Stimulated activated memory B cell treated with anti-CD40 and anti-IgM and Interleukin-4, amounts not matched to agents 10 μg/mL and 1 μg/mL and 100 μg/mL, for 72 hours (primary cell): Measurements from ENCODE around the gene KCNF1.

Experiments
- ATAC-seq: fragments of 150-1000 bp; cut with Tn5 transposase; 2 replicates; pipeline ENCODE4 v1.10.0; 2021
- H3K27ac Mint-ChIP-seq: one replicate; pipeline ENCODE4 v1.8.0; 2022; ENCODE audit warnings: mild to moderate bottlenecking, mixed read lengths
- H3K27me3 Mint-ChIP-seq: one replicate; pipeline ENCODE4 v1.8.0; 2022; ENCODE audit warnings: mixed read lengths
- H3K36me3 Mint-ChIP-seq: one replicate; pipeline ENCODE4 v1.8.0; 2022; ENCODE audit warnings: mixed read lengths
- H3K4me1 Mint-ChIP-seq: one replicate; pipeline ENCODE4 v1.8.0; 2022; ENCODE audit warnings: mixed read lengths
- H3K4me3 Mint-ChIP-seq: one replicate; pipeline ENCODE4 v1.8.0; 2022; ENCODE audit warnings: mild to moderate bottlenecking, moderate library complexity, mixed read lengths
- H3K9me3 Mint-ChIP-seq: one replicate; pipeline ENCODE4 v1.8.0; 2022; ENCODE audit warnings: mixed read lengths

Gene KCNF1

GRCh38 chr2:10919410-10919770, 7.7 kb downstream of the KCNF1 start:
- no peak for ATAC-seq
- no peak overlapping the region for H3K4me3 Mint-ChIP-seq
- H3K27ac Mint-ChIP-seq = no peak overlapping the region
- H3K4me1 Mint-ChIP-seq = peaks cover 8% of the 10 kb centered on the region
- no peaks in the 10 kb centered on the region for H3K9me3 Mint-ChIP-seq
- H3K36me3 Mint-ChIP-seq = no peaks in the 10 kb centered on the region
- H3K27me3 Mint-ChIP-seq = peaks cover 68% of the 10 kb centered on the region

DNA sequence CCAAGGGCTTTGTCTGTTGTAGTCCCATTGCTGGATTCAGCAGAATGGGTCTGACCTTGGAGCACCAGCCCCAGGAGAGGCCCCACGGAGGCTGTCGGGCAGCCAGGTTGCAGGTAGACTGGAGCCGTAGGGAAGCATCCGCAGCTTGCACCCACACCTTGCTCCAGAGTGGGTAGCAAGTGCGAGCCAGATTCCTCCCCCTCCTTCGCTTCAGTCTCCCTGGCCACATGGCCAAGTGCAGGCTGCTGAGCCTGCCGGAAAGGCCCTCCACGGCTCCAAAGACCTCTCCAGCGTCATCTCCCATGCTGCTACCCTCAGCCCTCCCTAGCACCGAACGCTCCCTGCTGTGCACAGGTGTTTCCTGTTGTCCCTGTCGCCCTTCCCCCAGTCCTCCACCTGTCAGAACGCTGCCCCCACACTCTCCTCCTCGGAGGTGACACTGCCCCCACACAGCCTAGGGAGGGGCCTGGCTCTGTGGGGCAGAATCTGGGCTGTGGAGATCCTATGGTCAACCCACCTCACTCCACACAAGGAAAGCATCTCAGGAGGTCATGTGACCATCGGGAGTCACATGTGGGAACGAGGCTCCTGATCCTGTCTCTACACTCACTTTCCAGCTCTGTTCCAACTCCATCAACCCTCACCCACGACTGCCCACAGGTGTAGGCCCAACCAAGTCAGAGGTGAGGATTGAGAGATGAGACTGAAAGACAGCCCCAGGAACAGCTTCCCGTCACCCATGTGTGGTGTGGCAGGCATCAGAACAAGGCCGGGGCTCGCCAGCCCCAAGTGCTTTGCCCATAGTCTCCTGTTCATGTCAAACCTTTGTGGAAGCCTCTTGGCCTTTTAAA, 8.3 kb downstream of the KCNF1 start:
- Mint-ChIP-seq H3K9me3 (no peaks in the 10 kb centered on the region), H3K4me1 (peaks cover 8% of the 10 kb centered on the region), H3K27me3 (peaks cover 62% of the 10 kb centered on the region), H3K27ac (no peak overlapping the region), H3K36me3 (no peaks in the 10 kb centered on the region), H3K4me3 (no peak overlapping the region)
- no peak for ATAC-seq

GRCh38 chr2:10920764-10921388, 9.1 kb downstream of the KCNF1 start:
- Mint-ChIP-seq H3K9me3 (no peaks in the 10 kb centered on the region), H3K4me3 (no peak overlapping the region), H3K27me3 (peaks cover 55% of the 10 kb centered on the region), H3K27ac (no peak overlapping the region), H3K36me3 (no peaks in the 10 kb centered on the region), H3K4me1 (peaks cover 8% of the 10 kb centered on the region)
- no peak for ATAC-seq

DNA sequence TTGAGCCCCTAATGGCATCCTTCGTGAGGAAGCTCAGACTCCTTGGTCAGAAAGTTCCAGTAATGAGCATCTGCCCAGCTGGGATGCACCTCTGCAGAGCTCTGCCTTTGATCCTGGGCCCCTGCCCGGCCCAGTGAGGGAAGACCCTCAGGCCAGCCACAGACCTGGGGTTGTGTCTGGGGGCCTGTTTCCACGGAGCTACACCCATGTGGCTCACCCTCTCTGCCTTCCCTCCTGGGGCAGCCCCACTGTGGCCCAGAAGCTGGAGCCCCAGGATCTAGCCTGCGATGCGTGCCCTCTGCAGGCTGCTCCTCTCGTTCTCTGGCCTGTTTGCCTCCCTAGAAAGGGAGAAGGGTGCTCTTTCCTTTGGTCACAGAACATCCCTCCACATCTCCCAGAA, 9.8 kb downstream of the KCNF1 start:
- Mint-ChIP-seq H3K4me1 (peaks cover 8% of the 10 kb centered on the region), H3K4me3 (no peak overlapping the region), H3K27me3 (peaks cover 55% of the 10 kb centered on the region), H3K27ac (no peak overlapping the region), H3K36me3 (no peaks in the 10 kb centered on the region), H3K9me3 (no peaks in the 10 kb centered on the region)
- ATAC-seq = no peak

- H3K27ac Mint-ChIP-seq = no peak overlapping the region
- no peak for ATAC-seq
- H3K4me1 Mint-ChIP-seq = peaks cover 8% of the 10 kb centered on the region
- no peak overlapping the region for H3K4me3 Mint-ChIP-seq
- no peaks in the 10 kb centered on the region for H3K9me3 Mint-ChIP-seq
- H3K27me3 Mint-ChIP-seq = peaks cover 54% of the 10 kb centered on the region
- H3K36me3 Mint-ChIP-seq = no peaks in the 10 kb centered on the region
Observed at GRCh38 chr2:10922307-10923007, 10.7 kb downstream of the KCNF1 start.

GRCh38 chr2:10923008-10923375, 11.3 kb downstream of the KCNF1 start:
- H3K4me3 Mint-ChIP-seq = no peak overlapping the region
- peaks cover 8% of the 10 kb centered on the region for H3K4me1 Mint-ChIP-seq
- H3K27me3 Mint-ChIP-seq = peaks cover 54% of the 10 kb centered on the region
- no peak for ATAC-seq
- no peak overlapping the region for H3K27ac Mint-ChIP-seq
- H3K9me3 Mint-ChIP-seq = no peaks in the 10 kb centered on the region
- H3K36me3 Mint-ChIP-seq = no peaks in the 10 kb centered on the region

GRCh38 chr2:10923965-10924364, 12.2 kb downstream of the KCNF1 start:
- Mint-ChIP-seq H3K36me3 (no peaks in the 10 kb centered on the region), H3K9me3 (no peaks in the 10 kb centered on the region), H3K4me3 (no peak overlapping the region), H3K27ac (no peak overlapping the region), H3K4me1 (peaks cover 8% of the 10 kb centered on the region), H3K27me3 (peaks cover 50% of the 10 kb centered on the region)
- ATAC-seq = no peak

DNA sequence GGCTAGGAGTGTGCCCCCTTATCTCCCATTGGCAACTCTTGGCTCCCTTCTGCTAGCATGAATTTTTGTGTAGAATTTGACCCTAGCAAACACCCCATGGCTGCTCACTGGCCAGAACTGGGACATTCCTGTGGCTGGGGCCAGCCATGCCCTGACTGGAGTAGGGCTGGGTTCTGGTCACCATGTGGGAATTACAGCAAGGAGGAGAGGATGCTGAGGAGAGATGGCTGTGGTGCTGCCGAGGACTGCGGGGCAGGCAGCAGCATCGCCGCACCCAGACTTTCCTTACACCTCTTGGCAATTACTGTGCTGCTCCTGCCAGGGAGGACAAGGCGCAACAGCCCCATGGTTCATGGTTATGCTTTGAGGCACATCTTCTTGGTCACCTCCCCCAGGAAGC, 12.7 kb downstream of the KCNF1 start:
- Mint-ChIP-seq H3K27ac (no peak overlapping the region), H3K36me3 (no peaks in the 10 kb centered on the region), H3K27me3 (peaks cover 46% of the 10 kb centered on the region), H3K4me3 (no peak overlapping the region), H3K9me3 (no peaks in the 10 kb centered on the region), H3K4me1 (peaks cover 8% of the 10 kb centered on the region)
- no peak for ATAC-seq

DNA sequence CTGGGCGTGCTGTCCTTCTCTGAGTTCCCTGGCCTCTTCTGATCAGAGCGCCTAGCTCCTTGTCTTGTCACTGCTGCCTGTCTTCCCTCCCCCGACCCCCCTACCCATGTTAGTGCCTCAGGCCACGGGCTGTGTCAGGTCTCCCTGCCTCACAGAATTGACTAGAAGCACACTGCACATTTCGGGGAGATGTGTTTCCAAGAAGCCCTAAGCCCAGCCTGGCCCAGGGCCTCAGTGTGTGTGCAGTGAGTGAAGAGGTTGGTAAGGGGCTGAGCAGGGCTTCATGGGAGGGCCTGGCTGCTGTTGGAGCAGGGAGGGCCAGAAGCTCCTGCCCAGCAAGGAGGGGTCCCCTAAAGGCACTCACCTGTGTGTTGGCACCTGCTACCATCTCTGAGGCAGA, 13.1 kb downstream of the KCNF1 start:
- Mint-ChIP-seq H3K27ac (no peak overlapping the region), H3K4me3 (no peak overlapping the region), H3K36me3 (no peaks in the 10 kb centered on the region), H3K9me3 (no peaks in the 10 kb centered on the region), H3K27me3 (peaks cover 42% of the 10 kb centered on the region), H3K4me1 (peaks cover 7% of the 10 kb centered on the region)
- no peak for ATAC-seq

- no peaks in the 10 kb centered on the region for H3K36me3 Mint-ChIP-seq
- H3K27ac Mint-ChIP-seq = no peak overlapping the region
- no peaks in the 10 kb centered on the region for H3K9me3 Mint-ChIP-seq
- H3K4me1 Mint-ChIP-seq = no peaks in the 10 kb centered on the region
- no peak for ATAC-seq
- no peak overlapping the region for H3K4me3 Mint-ChIP-seq
- H3K27me3 Mint-ChIP-seq = peaks cover 33% of the 10 kb centered on the region
Observed at GRCh38 chr2:10926191-10926820, 14.6 kb downstream of the KCNF1 start.

DNA sequence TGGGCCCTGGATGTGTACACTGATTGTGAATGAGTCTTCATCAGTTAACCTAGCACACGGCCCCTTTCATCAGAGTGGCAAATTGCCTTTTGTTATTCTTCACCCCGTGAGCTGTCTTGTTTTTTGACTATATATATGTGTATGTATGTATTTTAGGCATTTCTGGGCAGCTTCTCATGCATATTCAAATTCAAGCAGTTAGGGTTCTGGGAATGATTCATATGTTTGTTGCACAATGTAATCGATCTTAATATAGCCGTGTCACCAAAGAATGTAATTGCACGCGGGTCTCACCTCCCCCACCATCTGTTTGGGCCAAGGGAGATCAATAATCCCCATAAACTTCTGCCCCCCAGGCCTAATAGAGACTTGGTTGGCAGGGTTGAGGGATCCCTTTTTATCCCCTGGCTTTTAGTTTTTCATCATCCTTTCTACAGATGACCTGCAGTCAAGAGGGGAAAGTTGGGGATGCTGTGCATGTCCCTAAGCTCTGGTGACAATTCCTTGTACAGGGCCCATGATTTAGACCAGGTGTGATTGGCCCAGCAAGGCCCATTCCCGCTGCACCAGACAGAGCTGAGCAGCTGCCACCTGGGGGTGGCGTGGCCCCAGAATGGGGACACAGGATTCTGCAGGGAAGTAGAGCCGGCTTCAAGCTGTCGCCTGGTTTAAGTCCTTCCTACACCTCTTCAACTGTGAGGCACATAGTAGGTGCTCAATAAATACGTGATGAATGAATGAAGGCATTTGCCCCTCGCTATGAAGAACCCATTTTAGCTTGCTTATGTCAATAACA, 19.2 kb downstream of the KCNF1 start:
- Mint-ChIP-seq H3K9me3 (no peaks in the 10 kb centered on the region), H3K27ac (no peak overlapping the region), H3K36me3 (no peaks in the 10 kb centered on the region), H3K4me3 (no peak overlapping the region), H3K4me1 (no peaks in the 10 kb centered on the region), H3K27me3 (peaks cover 53% of the 10 kb centered on the region)
- ATAC-seq = no peak

GRCh38 chr2:10931710-10932255, 20.0 kb downstream of the KCNF1 start:
- no peak overlapping the region for H3K4me3 Mint-ChIP-seq
- no peaks in the 10 kb centered on the region for H3K36me3 Mint-ChIP-seq
- peaks cover 52% of the 10 kb centered on the region for H3K27me3 Mint-ChIP-seq
- no peak overlapping the region for H3K27ac Mint-ChIP-seq
- no peaks in the 10 kb centered on the region for H3K9me3 Mint-ChIP-seq
- no peaks in the 10 kb centered on the region for H3K4me1 Mint-ChIP-seq
- ATAC-seq = no peak

GRCh38 chr2:10932345-10933151, 20.8 kb downstream of the KCNF1 start:
- H3K27ac Mint-ChIP-seq = no peak overlapping the region
- H3K36me3 Mint-ChIP-seq = no peaks in the 10 kb centered on the region
- H3K4me3 Mint-ChIP-seq = no peak overlapping the region
- peaks cover 52% of the 10 kb centered on the region for H3K27me3 Mint-ChIP-seq
- no peaks in the 10 kb centered on the region for H3K9me3 Mint-ChIP-seq
- no peak for ATAC-seq
- H3K4me1 Mint-ChIP-seq = no peaks in the 10 kb centered on the region

DNA sequence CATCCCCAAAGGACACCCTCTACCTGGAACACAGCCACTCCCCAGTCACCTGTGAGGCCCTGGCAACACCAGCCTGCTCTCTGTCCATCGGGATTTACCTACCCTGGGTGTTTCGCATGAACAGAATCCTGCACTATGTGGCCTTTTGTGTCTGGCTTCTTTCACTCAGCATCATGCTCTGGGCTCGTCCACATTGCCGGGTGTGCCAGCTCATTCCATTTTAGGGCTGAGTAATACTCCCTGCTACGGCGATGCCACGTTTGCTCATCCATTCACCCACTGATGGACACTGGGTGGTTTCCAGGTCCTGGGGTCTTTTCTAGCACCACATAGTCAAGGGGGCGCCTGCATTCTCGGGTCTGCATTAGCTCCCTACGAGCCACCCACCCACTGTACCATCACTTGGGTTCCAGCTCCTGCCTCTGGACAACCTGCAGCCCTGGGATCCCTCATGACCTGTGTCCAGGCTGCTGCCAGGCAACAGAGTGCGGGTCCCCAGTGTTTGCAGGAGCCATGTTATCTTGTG, 22.0 kb downstream of the KCNF1 start:
- H3K27me3 Mint-ChIP-seq = peaks cover 52% of the 10 kb centered on the region
- no peak overlapping the region for H3K27ac Mint-ChIP-seq
- no peak for ATAC-seq
- H3K4me3 Mint-ChIP-seq = no peak overlapping the region
- H3K36me3 Mint-ChIP-seq = no peaks in the 10 kb centered on the region
- no peaks in the 10 kb centered on the region for H3K4me1 Mint-ChIP-seq
- no peaks in the 10 kb centered on the region for H3K9me3 Mint-ChIP-seq
